ENCODE measurements around the gene TGM2.
"Not testable (repeated sequence)": the region's sequence is repeated elsewhere in the genome, so short reads cannot be mapped to it uniquely, and the experiment has no call there.

The TGM2 gene

GRCh38 chr20:38115205-38115604 is 49.9 kb downstream of the TGM2 start:
- DNase-seq (ENCODE audit: low spot score): no peak

- DNase-seq (ENCODE audit: low spot score): peak; percentile 44
Measured at GRCh38 chr20:38114353-38114791, 50.7 kb downstream of the TGM2 start.

GRCh38 chr20:38113401-38114325 is 51.4 kb downstream of the TGM2 start:
- DNase-seq (ENCODE audit: low spot score): peak; percentile 86

GRCh38 chr20:38112930-38113294 is 52.2 kb downstream of the TGM2 start:
- no peak for DNase-seq (ENCODE audit: low spot score)

GRCh38 chr20:38112261-38112929 is 52.7 kb downstream of the TGM2 start:
- DNase-seq (ENCODE audit: low spot score): no peak

GRCh38 chr20:38111366-38112232 is 53.5 kb downstream of the TGM2 start:
- no peak for DNase-seq (ENCODE audit: low spot score)

- DNase-seq (ENCODE audit: low spot score): no peak
Measured at GRCh38 chr20:38110525-38111178, 54.4 kb downstream of the TGM2 start.

- DNase-seq (ENCODE audit: low spot score): no peak
Measured at GRCh38 chr20:38109591-38110524, 55.2 kb downstream of the TGM2 start.

GRCh38 chr20:38108986-38109541 is 56.0 kb downstream of the TGM2 start:
- no peak for DNase-seq (ENCODE audit: low spot score)

GRCh38 chr20:38108438-38108985 is 56.6 kb downstream of the TGM2 start:
- DNase-seq (ENCODE audit: low spot score): no peak

GRCh38 chr20:38107916-38108315 is 57.2 kb downstream of the TGM2 start:
- not testable (repeated sequence) for DNase-seq (ENCODE audit: low spot score)

GRCh38 chr20:38107386-38107785 is 57.7 kb downstream of the TGM2 start:
- DNase-seq (ENCODE audit: low spot score): not testable (repeated sequence)

GRCh38 chr20:38106461-38106860 is 58.6 kb downstream of the TGM2 start:
- DNase-seq (ENCODE audit: low spot score): no peak

- no peak for DNase-seq (ENCODE audit: low spot score)
Measured at GRCh38 chr20:38104285-38104684, 60.8 kb downstream of the TGM2 start.

- DNase-seq (ENCODE audit: low spot score): not testable (repeated sequence)
Measured at GRCh38 chr20:38102206-38102605, 62.9 kb downstream of the TGM2 start.

GRCh38 chr20:38098952-38099351 is 66.1 kb downstream of the TGM2 start:
- DNase-seq (ENCODE audit: low spot score): no peak

- no peak for DNase-seq (ENCODE audit: low spot score)
Measured at GRCh38 chr20:38095017-38095686, 69.9 kb downstream of the TGM2 start.

GRCh38 chr20:38094373-38094891 is 70.6 kb downstream of the TGM2 start:
- no peak for DNase-seq (ENCODE audit: low spot score)

- no peak for DNase-seq (ENCODE audit: low spot score)
Measured at GRCh38 chr20:38093641-38094077, 71.4 kb downstream of the TGM2 start.

Data from hematopoietic multipotent progenitor cell treated with erythropoietin and hydrocortisone succinate and interleukin-3 and kit ligand, for 15 days (in vitro differentiated cells).